ENCODE results near the gene RHOH. TPM values are rescaled to one million over a fixed set of nuclear protein-coding genes. Genes with fewer than 3 reads are reported as not detected.
"Not testable (repeated sequence)": the region's sequence is repeated elsewhere in the genome, so short reads cannot be mapped to it uniquely, and the experiment has no call there.

RHOH gene
- total RNA-seq, 2 experiments from 2014 or later, result 87.5 to 92.7 TPM

DNA sequence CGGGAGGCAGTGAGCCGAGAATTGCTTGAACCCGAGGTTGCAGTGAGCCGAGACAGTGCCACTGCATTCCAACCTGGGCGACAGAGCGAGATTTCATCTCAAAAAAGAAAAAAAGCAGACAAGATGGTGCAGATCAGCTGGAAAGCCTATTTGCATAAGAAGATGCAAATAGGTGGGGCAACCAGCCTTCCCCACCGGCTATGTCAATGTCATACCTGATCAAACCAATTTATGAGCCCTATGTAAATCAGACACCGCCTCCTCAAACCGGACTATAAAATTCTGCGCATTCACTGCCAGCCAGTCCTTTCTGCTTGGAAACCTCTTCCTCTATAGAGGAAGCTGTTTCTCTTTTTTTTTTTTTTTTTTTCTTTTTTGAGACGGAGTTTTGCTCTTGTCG, 73.8 kb downstream of the RHOH start:
- intact Hi-C loops (cut with micrococcal nuclease), result no loop called here
- peaks cover 41% of the 10 kb centered on the region for H3K4me1 Mint-ChIP-seq (ENCODE audit: low read depth)
- no peak overlapping the region for H3K4me3 Mint-ChIP-seq
- no peak for DNase-seq
- CTCF ChIA-PET, result interaction anchor here (0.8 to 2.2 kb wide), 2 partner anchors 8 to 21 kb away, joined by 3 to 5 read pairs; no protein-coding TSS in a partner anchor
- H3K9me3 Mint-ChIP-seq, result no peaks in the 10 kb centered on the region
- no peaks in the 10 kb centered on the region for H3K27me3 Mint-ChIP-seq (ENCODE audit: low read depth)
- no peak overlapping the region for H3K27ac Mint-ChIP-seq
- no peaks in the 10 kb centered on the region for H3K36me3 Mint-ChIP-seq (ENCODE audit: low read depth)

DNA sequence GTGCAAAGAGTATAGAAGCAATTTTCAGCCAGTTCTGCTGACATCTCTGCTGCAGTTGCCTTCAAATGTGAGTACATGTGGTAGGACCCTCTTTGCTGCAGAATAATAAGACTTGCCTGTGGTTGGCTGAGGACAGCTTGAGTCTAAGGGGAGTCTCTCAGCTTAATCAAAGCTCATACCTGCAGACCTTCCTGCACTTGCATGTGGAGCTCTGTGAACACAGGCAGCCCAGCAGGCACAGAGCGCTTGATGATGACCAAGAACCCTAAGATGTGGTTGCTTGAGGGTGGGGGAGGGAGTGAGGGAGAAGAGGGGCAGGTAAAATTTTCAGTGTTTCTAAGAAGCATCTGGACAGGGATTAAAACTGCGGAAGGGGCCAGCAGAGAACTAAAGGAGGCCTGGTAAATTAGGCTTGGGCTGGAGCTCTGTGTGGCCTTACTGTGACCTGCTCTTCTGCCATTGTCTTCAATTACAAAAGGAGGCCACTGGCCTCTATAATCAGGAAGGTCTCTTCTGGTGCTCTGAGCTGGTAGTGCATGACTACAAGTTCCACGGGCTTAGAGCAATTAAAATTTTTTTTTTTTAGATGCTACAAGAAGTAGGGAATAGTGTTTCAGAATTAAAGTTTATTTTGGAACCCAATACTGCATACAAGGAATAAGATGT, 78.4 kb downstream of the RHOH start:
- CTCF ChIA-PET, result interaction anchor here (0.6 to 1.6 kb wide), 8 partner anchors 7 to 228 kb away, joined by 3 to 11 read pairs (median 4); no protein-coding TSS in a partner anchor
- Mint-ChIP-seq H3K4me1 (ENCODE audit: low read depth) (peaks cover 37% of the 10 kb centered on the region), H3K36me3 (ENCODE audit: low read depth) (no peaks in the 10 kb centered on the region), H3K27ac (no peak overlapping the region), H3K4me3 (no peak overlapping the region), H3K9me3 (no peaks in the 10 kb centered on the region), H3K27me3 (ENCODE audit: low read depth) (no peaks in the 10 kb centered on the region)
- intact Hi-C loops (cut with micrococcal nuclease), result no loop called here
- no peak for DNase-seq

DNA sequence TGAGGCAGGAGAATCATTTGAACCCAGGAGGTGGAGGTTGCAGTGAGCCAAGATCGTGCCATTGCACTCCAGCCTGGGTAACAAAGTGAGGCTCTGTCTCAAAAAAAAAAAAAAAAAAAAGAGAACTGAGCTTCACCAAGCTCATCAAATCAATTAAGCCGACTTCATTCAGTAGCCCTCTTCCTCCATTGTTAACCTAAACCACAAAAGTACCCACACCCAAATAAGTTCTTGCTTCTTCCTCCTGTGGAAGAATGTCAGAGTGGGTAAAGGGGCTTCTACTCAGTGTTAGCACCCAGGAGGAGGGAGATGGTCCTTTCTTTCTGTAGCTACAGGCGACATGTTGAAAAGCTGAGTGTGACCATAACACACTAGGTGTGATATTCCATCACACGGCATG, 79.7 kb downstream of the RHOH start:
- no peak for DNase-seq
- Mint-ChIP-seq H3K9me3 (peaks cover 2% of the 10 kb centered on the region), H3K4me1 (ENCODE audit: low read depth) (peaks cover 47% of the 10 kb centered on the region), H3K27me3 (ENCODE audit: low read depth) (no peaks in the 10 kb centered on the region), H3K4me3 (no peak overlapping the region), H3K36me3 (ENCODE audit: low read depth) (peaks cover 2% of the 10 kb centered on the region), H3K27ac (no peak overlapping the region)
- intact Hi-C loops (cut with micrococcal nuclease), result no loop called here
- CTCF ChIA-PET, result interaction anchor here (0.7 to 1.2 kb wide), 4 partner anchors 17 to 33 kb away, joined by 3 to 6 read pairs (median 3); no protein-coding TSS in a partner anchor

DNA sequence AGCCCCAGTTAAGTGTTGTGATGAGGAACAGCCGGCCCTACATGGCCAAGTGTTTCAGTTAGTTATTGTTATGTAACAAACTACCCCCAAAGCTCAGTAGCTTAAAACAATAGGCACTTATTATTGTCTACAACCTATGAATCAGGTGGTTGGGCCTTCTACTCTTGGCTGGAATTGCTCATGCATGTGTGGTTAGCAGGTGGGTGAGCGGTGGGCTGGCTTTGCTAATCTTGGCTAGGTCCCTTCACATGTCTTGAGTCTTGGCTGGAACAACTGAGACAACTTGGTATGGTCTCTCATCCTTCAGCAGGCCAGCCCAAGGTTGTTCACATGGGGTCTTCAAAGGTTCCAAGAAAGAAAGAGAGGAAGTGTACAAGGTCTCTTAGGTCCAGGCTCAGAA, 83.8 kb downstream of the RHOH start:
- CTCF ChIA-PET, result interaction anchor here (0.6 to 1.7 kb wide), 2 partner anchors 39 to 44 kb away, joined by 3 to 5 read pairs; no protein-coding TSS in a partner anchor
- Mint-ChIP-seq H3K36me3 (ENCODE audit: low read depth) (peaks cover 11% of the 10 kb centered on the region), H3K27ac (peak overlapping the region; percentile 10), H3K4me1 (ENCODE audit: low read depth) (peaks cover 62% of the 10 kb centered on the region), H3K4me3 (no peak overlapping the region), H3K9me3 (peaks cover 10% of the 10 kb centered on the region), H3K27me3 (ENCODE audit: low read depth) (no peaks in the 10 kb centered on the region)
- intact Hi-C loops (cut with micrococcal nuclease), result no loop called here
- no peak for DNase-seq

DNA sequence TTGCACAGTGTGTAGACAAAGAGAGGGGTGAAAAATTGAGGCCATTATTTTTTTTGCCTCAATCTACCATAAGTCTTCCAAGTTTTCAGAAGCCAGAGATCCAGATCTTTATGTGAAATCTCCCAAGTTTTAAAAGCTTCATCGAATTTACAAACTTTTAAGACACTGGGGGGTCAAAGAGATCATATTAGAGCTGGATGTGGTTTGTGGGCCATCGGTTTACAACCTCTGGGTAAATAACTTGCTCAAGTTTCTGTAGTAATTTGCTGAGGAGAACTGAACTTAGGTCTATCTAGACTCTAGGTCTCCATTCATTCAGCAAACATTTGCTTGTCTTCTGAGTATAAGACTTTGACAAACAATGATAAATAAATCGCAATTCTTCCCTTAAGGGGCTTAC, 84.3 kb downstream of the RHOH start:
- H3K27me3 Mint-ChIP-seq (ENCODE audit: low read depth), result no peaks in the 10 kb centered on the region
- intact Hi-C loops (cut with micrococcal nuclease), result no loop called here
- peaks cover 63% of the 10 kb centered on the region for H3K4me1 Mint-ChIP-seq (ENCODE audit: low read depth)
- H3K27ac Mint-ChIP-seq, result peak overlapping the region; percentile 89
- H3K36me3 Mint-ChIP-seq (ENCODE audit: low read depth), result peaks cover 11% of the 10 kb centered on the region
- CTCF ChIA-PET, result interaction anchor here (1.1 kb wide), 1 partner anchor 19 kb away, joined by 3 read pairs; no protein-coding TSS in a partner anchor
- peaks cover 10% of the 10 kb centered on the region for H3K9me3 Mint-ChIP-seq
- DNase-seq, result no peak
- no peak overlapping the region for H3K4me3 Mint-ChIP-seq

DNA sequence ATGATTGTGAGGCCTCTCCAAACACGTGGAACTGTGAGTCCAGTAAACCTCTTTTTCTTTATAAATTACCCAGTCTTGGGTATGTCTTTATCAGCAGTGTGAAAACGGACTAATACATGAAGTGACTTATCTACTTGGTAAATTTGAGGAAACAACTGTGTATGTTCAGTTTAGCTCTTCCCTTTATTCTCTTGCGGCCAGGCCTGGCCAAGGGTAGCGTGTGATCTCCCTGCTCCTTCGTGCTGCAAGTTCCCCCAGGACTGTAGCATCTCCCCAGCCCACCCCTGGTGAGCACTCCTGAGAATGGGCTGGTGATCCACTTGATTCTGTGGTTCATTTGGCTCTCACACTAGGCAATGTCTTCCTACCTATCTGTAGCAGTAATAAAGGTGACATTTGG, 85.1 kb downstream of the RHOH start:
- CTCF ChIA-PET, result interaction anchor here (1.1 to 2.7 kb wide), 3 partner anchors 8 to 25 kb away, joined by 3 to 18 read pairs (median 11); no protein-coding TSS in a partner anchor
- intact Hi-C loops (cut with micrococcal nuclease), result no loop called here
- H3K36me3 Mint-ChIP-seq (ENCODE audit: low read depth), result peaks cover 11% of the 10 kb centered on the region
- H3K4me1 Mint-ChIP-seq (ENCODE audit: low read depth), result peaks cover 60% of the 10 kb centered on the region
- H3K27me3 Mint-ChIP-seq (ENCODE audit: low read depth), result no peaks in the 10 kb centered on the region
- no peak for DNase-seq
- peak overlapping the region; percentile 89 for H3K27ac Mint-ChIP-seq
- H3K4me3 Mint-ChIP-seq, result no peak overlapping the region
- H3K9me3 Mint-ChIP-seq, result peaks cover 10% of the 10 kb centered on the region

DNA sequence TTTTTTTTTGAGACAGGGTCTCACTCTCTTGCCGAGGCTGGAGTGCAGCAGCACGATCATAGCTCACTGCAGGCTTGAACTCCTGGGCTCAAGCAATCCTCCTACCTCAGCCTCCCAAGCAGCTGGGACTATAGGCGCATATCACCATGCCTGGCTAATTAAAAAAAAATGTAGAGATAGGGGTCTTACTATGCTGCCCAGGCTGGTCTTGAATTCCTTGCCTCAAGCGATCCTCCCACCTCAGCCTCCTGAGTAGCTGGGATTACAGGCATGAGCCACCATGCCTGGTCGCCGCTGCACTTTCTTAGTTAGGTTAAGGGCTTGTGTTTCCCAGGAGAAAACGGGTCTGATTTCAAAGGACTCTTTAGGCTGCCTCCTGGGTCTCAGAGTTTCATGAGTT, 86.0 kb downstream of the RHOH start:
- H3K36me3 Mint-ChIP-seq (ENCODE audit: low read depth), result peaks cover 11% of the 10 kb centered on the region
- H3K9me3 Mint-ChIP-seq; DNase-seq; H3K27me3 Mint-ChIP-seq (ENCODE audit: low read depth); intact Hi-C loops (cut with micrococcal nuclease); H3K4me3 Mint-ChIP-seq: not testable (repeated sequence)
- H3K27ac Mint-ChIP-seq, result peak overlapping the region; percentile 94
- CTCF ChIA-PET, result interaction anchor here (0.7 to 2.7 kb wide), 9 partner anchors 9 to 87 kb away, joined by 3 to 18 read pairs (median 6); no protein-coding TSS in a partner anchor
- peaks cover 63% of the 10 kb centered on the region for H3K4me1 Mint-ChIP-seq (ENCODE audit: low read depth)

DNA sequence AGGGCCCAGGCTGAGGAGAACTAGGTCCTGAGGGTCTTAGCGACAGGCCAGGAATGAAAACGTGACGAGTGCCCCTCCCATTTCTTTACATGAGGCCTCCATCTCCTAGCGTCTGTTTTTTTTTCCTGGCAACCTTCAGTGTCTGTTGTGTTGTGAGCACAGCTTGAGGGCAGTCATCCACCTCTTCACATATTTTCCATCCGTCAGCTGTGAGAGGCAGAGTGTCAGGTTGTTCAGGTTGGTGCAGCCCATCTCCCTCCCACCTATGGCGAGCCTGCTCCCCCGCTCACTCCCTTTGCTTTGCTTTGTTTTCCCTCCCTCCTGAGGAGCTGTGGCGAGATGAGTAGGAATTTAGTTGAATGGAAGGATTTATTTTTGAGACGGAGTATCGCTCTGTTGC, 86.6 kb downstream of the RHOH start:
- Mint-ChIP-seq H3K4me3 (peak overlapping the region; percentile 19), H3K27ac (peak overlapping the region; percentile 94), H3K9me3 (peaks cover 10% of the 10 kb centered on the region), H3K4me1 (ENCODE audit: low read depth) (peaks cover 67% of the 10 kb centered on the region), H3K36me3 (ENCODE audit: low read depth) (peaks cover 11% of the 10 kb centered on the region), H3K27me3 (ENCODE audit: low read depth) (no peaks in the 10 kb centered on the region)
- intact Hi-C loops (cut with micrococcal nuclease), result no loop called here
- CTCF ChIA-PET, result interaction anchor here (0.6 to 2.7 kb wide), 19 partner anchors 8 to 88 kb away, joined by 3 to 18 read pairs (median 5); no protein-coding TSS in a partner anchor
- DNase-seq, result peak; percentile 44

DNA sequence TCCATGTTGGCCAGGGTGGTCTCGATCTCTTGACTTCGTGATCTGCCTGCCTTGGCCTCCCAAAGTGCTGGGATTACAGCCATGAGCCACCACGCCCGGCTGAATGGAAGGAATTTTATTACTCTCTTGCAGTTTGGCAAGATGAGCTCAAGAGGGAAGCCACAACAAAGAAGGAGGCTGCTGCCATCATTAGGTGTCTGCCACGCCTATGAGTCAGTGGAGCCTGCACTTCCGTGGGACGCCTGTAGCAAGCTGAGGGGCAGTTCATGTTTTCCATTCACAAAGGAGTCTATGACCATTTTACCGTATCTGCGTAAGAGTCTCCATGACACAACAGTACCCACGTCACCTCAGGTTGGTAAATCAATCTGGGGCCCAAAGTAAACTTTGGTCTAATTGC, 87.1 kb downstream of the RHOH start:
- Mint-ChIP-seq H3K27ac (peak overlapping the region; percentile 94), H3K4me1 (ENCODE audit: low read depth) (peaks cover 70% of the 10 kb centered on the region), H3K27me3 (ENCODE audit: low read depth) (no peaks in the 10 kb centered on the region), H3K4me3 (peak overlapping the region; percentile 19), H3K36me3 (ENCODE audit: low read depth) (peaks cover 11% of the 10 kb centered on the region), H3K9me3 (peaks cover 10% of the 10 kb centered on the region)
- intact Hi-C loops (cut with micrococcal nuclease), result loop anchor here (1.0 kb wide), 9 partner anchors 17 to 84 kb away; no protein-coding TSS in a partner anchor
- CTCF ChIA-PET, result interaction anchor here (0.5 to 2.7 kb wide), 19 partner anchors 9 to 88 kb away, joined by 3 to 18 read pairs (median 4); no protein-coding TSS in a partner anchor
- DNase-seq, result peak; percentile 94

DNA sequence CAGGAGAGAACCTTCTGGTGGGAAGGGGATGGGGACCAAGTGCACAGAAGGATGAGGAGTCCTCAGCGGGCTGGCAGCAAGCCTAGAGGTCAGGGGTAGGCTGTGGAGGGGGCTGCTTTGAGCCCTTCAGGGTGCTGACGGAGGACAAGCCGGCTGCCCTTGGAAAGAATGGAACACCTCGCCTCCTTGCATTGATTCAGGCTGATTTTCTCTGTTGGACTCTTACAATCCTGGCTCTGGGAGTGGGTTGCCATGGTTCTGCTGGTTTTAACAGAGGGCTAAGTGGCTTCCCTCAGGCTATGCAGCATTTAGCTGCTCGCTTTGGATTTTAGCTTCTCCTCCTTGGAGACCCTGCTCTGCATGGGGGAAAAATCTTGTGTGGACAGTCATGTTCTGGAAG, 88.9 kb downstream of the RHOH start:
- H3K27ac Mint-ChIP-seq, result no peak overlapping the region
- peaks cover 10% of the 10 kb centered on the region for H3K9me3 Mint-ChIP-seq
- no peaks in the 10 kb centered on the region for H3K27me3 Mint-ChIP-seq (ENCODE audit: low read depth)
- no peak overlapping the region for H3K4me3 Mint-ChIP-seq
- peaks cover 11% of the 10 kb centered on the region for H3K36me3 Mint-ChIP-seq (ENCODE audit: low read depth)
- no peak for DNase-seq
- intact Hi-C loops (cut with micrococcal nuclease), result no loop called here
- CTCF ChIA-PET, result no interaction called here
- H3K4me1 Mint-ChIP-seq (ENCODE audit: low read depth), result peaks cover 78% of the 10 kb centered on the region

DNA sequence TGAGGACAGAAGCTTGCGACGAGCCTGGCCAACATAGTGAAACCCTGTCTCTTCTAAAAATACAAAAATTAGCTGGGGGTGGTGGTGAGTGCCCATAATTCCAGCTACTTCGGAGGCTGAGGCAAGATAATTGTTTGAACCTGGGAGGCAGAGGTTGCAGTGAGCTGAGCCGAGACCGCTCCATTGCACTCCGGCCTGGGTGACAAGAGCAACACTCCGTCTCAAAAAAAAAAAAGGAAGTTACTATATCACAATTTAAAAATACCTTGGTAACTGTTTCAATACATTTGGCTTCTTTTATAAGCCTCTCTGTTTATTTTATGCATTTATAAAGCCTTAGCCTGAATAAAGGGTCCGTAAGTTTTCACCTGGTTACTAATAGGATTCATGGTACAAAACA, 91.7 kb downstream of the RHOH start:
- Mint-ChIP-seq H3K36me3 (ENCODE audit: low read depth) (no peaks in the 10 kb centered on the region), H3K27ac (peak overlapping the region; percentile 76), H3K27me3 (ENCODE audit: low read depth) (no peaks in the 10 kb centered on the region), H3K4me1 (ENCODE audit: low read depth) (peaks cover 69% of the 10 kb centered on the region), H3K9me3 (no peaks in the 10 kb centered on the region), H3K4me3 (no peak overlapping the region)
- CTCF ChIA-PET, result interaction anchor here (0.7 to 1.8 kb wide), 2 partner anchors 28 to 57 kb away, joined by 3 to 5 read pairs; no protein-coding TSS in a partner anchor
- intact Hi-C loops (cut with micrococcal nuclease), result no loop called here
- DNase-seq, result no peak

DNA sequence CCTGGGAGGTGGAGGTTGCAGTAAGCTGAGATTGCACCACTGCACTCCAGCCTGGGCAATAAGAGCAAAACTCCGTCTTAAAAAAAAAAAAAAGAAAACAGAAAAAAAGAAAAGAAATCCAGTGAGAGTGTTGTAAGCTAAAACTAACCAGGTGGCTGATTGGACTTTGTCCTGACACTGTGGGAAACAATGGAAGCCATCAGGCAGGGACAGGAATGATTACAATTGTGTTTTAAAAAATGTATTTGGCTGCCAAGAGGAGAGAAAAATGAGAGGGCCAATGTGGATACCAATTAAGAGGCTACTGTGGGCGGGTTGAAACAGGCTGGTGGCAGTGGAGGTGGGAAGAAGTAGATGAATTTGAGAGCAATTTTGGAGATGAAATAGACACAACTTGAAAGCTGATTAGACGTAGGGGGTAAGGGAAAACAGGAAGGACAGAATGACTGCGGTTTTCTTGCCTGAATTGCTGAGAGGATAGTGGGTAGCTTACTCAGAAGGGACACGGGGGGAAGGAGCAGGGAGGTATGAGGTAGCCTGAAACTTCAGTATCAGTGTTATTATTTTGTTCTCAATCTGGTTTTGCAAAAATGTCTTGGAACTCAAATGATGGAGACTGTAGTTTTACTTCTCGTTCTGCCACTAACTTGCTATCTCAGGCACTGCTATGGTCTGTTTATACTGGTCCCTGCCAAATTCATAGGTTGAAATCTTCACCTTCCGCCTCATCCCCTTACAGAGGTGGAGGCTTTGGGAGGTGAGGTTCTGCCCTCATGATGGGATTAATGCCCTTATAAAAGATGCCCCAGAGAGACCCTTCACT, 92.7 kb downstream of the RHOH start:
- DNase-seq, result peak; percentile 50
- Mint-ChIP-seq H3K4me3 (peak overlapping the region; percentile 25), H3K36me3 (ENCODE audit: low read depth) (no peaks in the 10 kb centered on the region), H3K4me1 (ENCODE audit: low read depth) (peaks cover 59% of the 10 kb centered on the region), H3K27me3 (ENCODE audit: low read depth) (no peaks in the 10 kb centered on the region), H3K9me3 (no peaks in the 10 kb centered on the region), H3K27ac (peak overlapping the region; percentile 76)
- CTCF ChIA-PET, result interaction anchor here (0.6 to 1.8 kb wide), 11 partner anchors 11 to 70 kb away, joined by 3 to 7 read pairs (median 4); no protein-coding TSS in a partner anchor
- intact Hi-C loops (cut with micrococcal nuclease), result no loop called here
